K562 (cell line): ENCODE data around the gene HLCS. TPM values are rescaled to one million over a fixed set of nuclear protein-coding genes. Genes with fewer than 3 reads are reported as not detected.

Source experiments
- FIP1L1 ChIP-seq: fragments of 200-400 bp; formaldehyde crosslinking; IDR thresholded peaks from 2 replicates; pipeline ENCODE4 v1.6.1; 2018; ENCODE audit warnings: mild to moderate bottlenecking, low read depth, low read length; ENCODE audit not compliant: poor library complexity, severe bottlenecking
- NBN ChIP-seq: fragments of 450-650 bp; IDR thresholded peaks from 2 replicates; pipeline ENCODE4 v1.6.1; 2016; ENCODE audit warnings: low read depth, mild to moderate bottlenecking
- SRSF9 ChIP-seq: fragments of 200-400 bp; formaldehyde crosslinking; IDR thresholded peaks from 2 replicates; pipeline ENCODE4 v1.6.1; 2017; ENCODE audit warnings: low read depth, low read length, borderline replicate concordance
- TOE1 ChIP-seq, 2 experiments: fragments of 450-650 bp in 1 of 2; sonication (generic) in 1 of 2; formaldehyde crosslinking in 1 of 2; IDR thresholded peaks; 2 replicates each; pipeline versions ENCODE4 v1.7.1 to v1.8.0; 2016 to 2022; ENCODE audit warnings: borderline replicate concordance in 2 of 2, mild to moderate bottlenecking in 2 of 2, antibody characterized with exemption in 1 of 2, inconsistent platforms in 1 of 2, low read depth in 1 of 2, missing genetic modification reagents in 1 of 2, moderate library complexity in 1 of 2
- ZNF146 ChIP-seq: IDR thresholded peaks from one replicate; pipeline ENCODE4 v1.6.1; 2018; ENCODE audit warnings: missing compliant biosample characterization; ENCODE audit not compliant: unreplicated experiment
- ZNF766 ChIP-seq: fragments of 200-800 bp; sonication (Bioruptor generic); conservative IDR thresholded peaks from 2 replicates; pipeline ENCODE4 v1.6.1; 2016; ENCODE audit warnings: missing genetic modification characterization, missing compliant biosample characterization
- polyA plus RNA-seq, 8 experiments: library from polyadenylated mRNA; depleted of rRNA in 4 of 8; stranded (reverse) in 5 of 8; unstranded in 3 of 8; fragments of >200 nt; fragmentation: Nextera tagmentation in 2 of 8; fragmentation: Illumina TruSeq in 1 of 8; extraction: Ambion mirVana in 2 of 8; extraction: Trizol in 1 of 8; gene quantifications; 2 replicates each; pipeline versions ENCODE4 v1.2.1 to v1.2.3, GENCODE V29; 2011 to 2014; ENCODE audit warnings: inconsistent platforms in 1 of 8, missing spikeins in 1 of 8
- total RNA-seq, 7 experiments: library from RNA; depleted of rRNA in 6 of 7; stranded (reverse); fragments of >200 nt in 6 of 7; fragmentation: Illumina TruSeq in 2 of 7; extraction: Trizol in 2 of 7; gene quantifications; 2 replicates each; pipeline versions ENCODE4 v1.2.1 to v1.2.3, GENCODE V29; 2011 to 2021; ENCODE audit warnings: low replicate concordance in 1 of 7
- TF ChIP-seq, protein P1 (sequence below): fragments of 450-650 bp; IDR thresholded peaks from 2 replicates; pipeline ENCODE4 v1.6.1; 2016; ENCODE audit warnings: low read depth
- TF ChIP-seq, protein P2 (sequence below): fragments of 250-450 bp; sonication (Bioruptor Pico); IDR thresholded peaks from 2 replicates; pipeline ENCODE4 v1.8.0; 2022; ENCODE audit warnings: moderate library complexity, mild to moderate bottlenecking, inconsistent platforms

Gene HLCS
- total and polyA plus RNA-seq, 9 of the 15 experiments (the other 6 are each of a cell fraction or from before 2014, with no cell fraction given) = 3.0 to 21.5 (median 17.1) TPM

DNA sequence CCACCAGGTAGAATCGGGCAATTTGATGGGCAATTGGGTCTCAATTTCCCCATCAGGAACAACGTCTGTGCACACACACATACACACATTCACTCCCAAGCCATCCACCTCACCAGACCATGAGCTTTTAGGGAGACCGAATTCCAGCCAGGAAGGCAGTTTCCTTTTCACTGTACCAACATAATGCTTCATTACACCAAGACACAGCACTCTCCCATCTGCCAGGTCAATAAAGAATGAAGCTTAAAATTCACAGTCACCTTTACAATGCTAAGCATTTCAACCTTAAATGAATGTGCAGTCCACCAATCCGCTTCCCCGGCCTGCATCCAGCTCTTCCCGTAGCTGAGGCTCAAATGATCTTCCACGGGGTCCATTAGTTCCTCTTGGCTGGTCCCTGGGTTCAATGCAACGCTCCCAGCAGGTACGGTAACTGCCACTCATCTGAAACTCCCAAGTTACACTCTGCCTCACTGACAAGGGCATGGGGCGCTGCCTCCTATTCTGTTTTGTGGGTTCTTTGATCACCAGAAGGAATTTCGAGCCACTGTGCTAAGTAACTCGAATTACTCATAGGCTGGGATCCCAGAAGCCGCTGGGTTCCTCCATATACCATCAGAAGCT lies 162.5 kb downstream of the HLCS start (continued):
- TF ChIP-seq, protein P1, sequence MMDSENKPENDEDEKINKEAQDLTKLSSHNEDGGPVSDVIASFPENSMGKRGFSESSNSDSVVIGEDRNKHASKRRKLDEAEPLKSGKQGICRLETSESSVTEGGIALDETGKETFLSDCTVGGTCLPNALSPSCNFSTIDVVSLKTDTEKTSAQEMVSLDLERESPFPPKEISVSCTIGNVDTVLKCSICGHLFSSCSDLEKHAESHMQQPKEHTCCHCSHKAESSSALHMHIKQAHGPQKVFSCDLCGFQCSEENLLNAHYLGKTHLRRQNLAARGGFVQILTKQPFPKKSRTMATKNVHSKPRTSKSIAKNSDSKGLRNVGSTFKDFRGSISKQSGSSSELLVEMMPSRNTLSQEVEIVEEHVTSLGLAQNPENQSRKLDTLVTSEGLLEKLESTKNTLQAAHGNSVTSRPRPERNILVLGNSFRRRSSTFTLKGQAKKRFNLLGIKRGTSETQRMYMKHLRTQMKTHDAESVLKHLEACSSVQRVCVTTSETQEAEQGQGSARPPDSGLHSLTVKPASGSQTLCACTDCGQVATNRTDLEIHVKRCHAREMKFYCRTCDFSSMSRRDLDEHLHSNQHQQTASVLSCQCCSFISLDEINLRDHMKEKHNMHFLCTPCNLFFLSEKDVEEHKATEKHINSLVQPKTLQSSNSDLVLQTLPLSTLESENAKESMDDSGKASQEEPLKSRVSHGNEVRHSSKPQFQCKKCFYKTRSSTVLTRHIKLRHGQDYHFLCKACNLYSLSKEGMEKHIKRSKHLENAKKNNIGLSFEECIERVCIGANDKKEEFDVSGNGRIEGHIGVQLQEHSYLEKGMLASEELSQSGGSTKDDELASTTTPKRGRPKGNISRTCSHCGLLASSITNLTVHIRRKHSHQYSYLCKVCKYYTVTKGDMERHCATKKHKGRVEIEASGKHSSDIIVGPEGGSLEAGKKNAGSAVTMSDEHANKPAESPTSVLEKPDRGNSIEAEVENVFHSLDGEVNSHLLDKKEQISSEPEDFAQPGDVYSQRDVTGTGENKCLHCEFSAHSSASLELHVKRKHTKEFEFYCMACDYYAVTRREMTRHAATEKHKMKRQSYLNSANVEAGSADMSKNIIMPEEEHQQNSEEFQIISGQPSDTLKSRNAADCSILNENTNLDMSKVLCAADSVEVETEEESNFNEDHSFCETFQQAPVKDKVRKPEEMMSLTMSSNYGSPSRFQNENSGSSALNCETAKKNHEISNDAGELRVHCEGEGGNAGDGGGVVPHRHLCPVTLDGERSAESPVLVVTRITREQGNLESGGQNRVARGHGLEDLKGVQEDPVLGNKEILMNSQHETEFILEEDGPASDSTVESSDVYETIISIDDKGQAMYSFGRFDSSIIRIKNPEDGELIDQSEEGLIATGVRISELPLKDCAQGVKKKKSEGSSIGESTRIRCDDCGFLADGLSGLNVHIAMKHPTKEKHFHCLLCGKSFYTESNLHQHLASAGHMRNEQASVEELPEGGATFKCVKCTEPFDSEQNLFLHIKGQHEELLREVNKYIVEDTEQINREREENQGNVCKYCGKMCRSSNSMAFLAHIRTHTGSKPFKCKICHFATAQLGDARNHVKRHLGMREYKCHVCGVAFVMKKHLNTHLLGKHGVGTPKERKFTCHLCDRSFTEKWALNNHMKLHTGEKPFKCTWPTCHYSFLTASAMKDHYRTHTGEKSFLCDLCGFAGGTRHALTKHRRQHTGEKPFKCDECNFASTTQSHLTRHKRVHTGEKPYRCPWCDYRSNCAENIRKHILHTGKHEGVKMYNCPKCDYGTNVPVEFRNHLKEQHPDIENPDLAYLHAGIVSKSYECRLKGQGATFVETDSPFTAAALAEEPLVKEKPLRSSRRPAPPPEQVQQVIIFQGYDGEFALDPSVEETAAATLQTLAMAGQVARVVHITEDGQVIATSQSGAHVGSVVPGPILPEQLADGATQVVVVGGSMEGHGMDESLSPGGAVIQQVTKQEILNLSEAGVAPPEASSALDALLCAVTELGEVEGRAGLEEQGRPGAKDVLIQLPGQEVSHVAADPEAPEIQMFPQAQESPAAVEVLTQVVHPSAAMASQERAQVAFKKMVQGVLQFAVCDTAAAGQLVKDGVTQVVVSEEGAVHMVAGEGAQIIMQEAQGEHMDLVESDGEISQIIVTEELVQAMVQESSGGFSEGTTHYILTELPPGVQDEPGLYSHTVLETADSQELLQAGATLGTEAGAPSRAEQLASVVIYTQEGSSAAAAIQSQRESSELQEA = no peak
- TF ChIP-seq ZNF146 (CRISPR knock-in tag) (no peak), SRSF9 (no peak), NBN (no peak), TOE1 (IDR thresholded peaks at IDR 0.05; ENCODE audit: borderline replicate concordance) (no peak), TOE1 (CRISPR knock-in tag; IDR thresholded peaks at IDR 0.05; ENCODE audit: borderline replicate concordance, low read depth) (no peak), FIP1L1 (no peak), ZNF766 (CRISPR knock-in tag) (no peak)
- TF ChIP-seq, protein P2, sequence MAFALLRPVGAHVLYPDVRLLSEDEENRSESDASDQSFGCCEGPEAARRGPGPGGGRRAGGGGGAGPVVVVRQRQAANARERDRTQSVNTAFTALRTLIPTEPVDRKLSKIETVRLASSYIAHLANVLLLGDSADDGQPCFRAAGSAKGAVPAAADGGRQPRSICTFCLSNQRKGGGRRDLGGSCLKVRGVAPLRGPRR (CRISPR knock-in tag) = no peak
- TF ChIP-seq, all 486 proteins: peak for 0
